Measurements from ENCODE around the gene NINL.

Gene NINL

GRCh38 chr20:25424536-25424935 is 160.8 kb downstream of the NINL start:
- no peak for DNase-seq
- Mint-ChIP-seq H3K27ac (no peak overlapping the region), H3K36me3 (peaks cover 41% of the 10 kb centered on the region), H3K4me1 (peaks cover 4% of the 10 kb centered on the region), H3K9me3 (no peaks in the 10 kb centered on the region), H3K4me3 (no peak overlapping the region), H3K27me3 (no peaks in the 10 kb centered on the region)
- CTCF ChIA-PET, result no interaction called here

GRCh38 chr20:25422032-25422431 is 163.3 kb downstream of the NINL start:
- no peaks in the 10 kb centered on the region for H3K27me3 Mint-ChIP-seq
- no peak for DNase-seq
- H3K4me1 Mint-ChIP-seq, result peaks cover 4% of the 10 kb centered on the region
- H3K27ac Mint-ChIP-seq, result no peak overlapping the region
- no peak overlapping the region for H3K4me3 Mint-ChIP-seq
- CTCF ChIA-PET, result no interaction called here
- peaks cover 40% of the 10 kb centered on the region for H3K36me3 Mint-ChIP-seq
- no peaks in the 10 kb centered on the region for H3K9me3 Mint-ChIP-seq

- H3K27me3 Mint-ChIP-seq, result no peaks in the 10 kb centered on the region
- DNase-seq, result no peak
- peaks cover 3% of the 10 kb centered on the region for H3K4me1 Mint-ChIP-seq
- no peaks in the 10 kb centered on the region for H3K9me3 Mint-ChIP-seq
- H3K4me3 Mint-ChIP-seq, result no peak overlapping the region
- peaks cover 34% of the 10 kb centered on the region for H3K36me3 Mint-ChIP-seq
- no peak overlapping the region for H3K27ac Mint-ChIP-seq
- CTCF ChIA-PET, result no interaction called here
Observed at GRCh38 chr20:25421102-25421501, 164.2 kb downstream of the NINL start.

GRCh38 chr20:25418776-25419175 is 166.6 kb downstream of the NINL start:
- no peak for DNase-seq
- no peaks in the 10 kb centered on the region for H3K9me3 Mint-ChIP-seq
- H3K4me1 Mint-ChIP-seq, result no peaks in the 10 kb centered on the region
- H3K27me3 Mint-ChIP-seq, result no peaks in the 10 kb centered on the region
- H3K4me3 Mint-ChIP-seq, result no peak overlapping the region
- CTCF ChIA-PET, result no interaction called here
- H3K36me3 Mint-ChIP-seq, result peaks cover 31% of the 10 kb centered on the region
- no peak overlapping the region for H3K27ac Mint-ChIP-seq

GRCh38 chr20:25408890-25409289 is 176.4 kb downstream of the NINL start:
- H3K9me3 Mint-ChIP-seq, result peaks cover 7% of the 10 kb centered on the region
- H3K36me3 Mint-ChIP-seq, result peaks cover 14% of the 10 kb centered on the region
- CTCF ChIA-PET, result no interaction called here
- peaks cover 27% of the 10 kb centered on the region for H3K4me1 Mint-ChIP-seq
- H3K27ac Mint-ChIP-seq, result no peak overlapping the region
- H3K27me3 Mint-ChIP-seq, result no peaks in the 10 kb centered on the region
- DNase-seq, result no peak
- H3K4me3 Mint-ChIP-seq, result peak overlapping the region; percentile 93

- peaks cover 13% of the 10 kb centered on the region for H3K9me3 Mint-ChIP-seq
- H3K4me1 Mint-ChIP-seq, result peaks cover 25% of the 10 kb centered on the region
- peak overlapping the region; percentile 90 for H3K27ac Mint-ChIP-seq
- CTCF ChIA-PET, result interaction anchor here (0.8 to 2.0 kb wide), 2 partner anchors 9 to 216 kb away, joined by 3 to 11 read pairs; no protein-coding TSS in a partner anchor
- DNase-seq, result no peak
- peak overlapping the region; percentile 93 for H3K4me3 Mint-ChIP-seq
- H3K27me3 Mint-ChIP-seq, result no peaks in the 10 kb centered on the region
- H3K36me3 Mint-ChIP-seq, result peaks cover 11% of the 10 kb centered on the region
Observed at GRCh38 chr20:25408170-25408547, 177.2 kb downstream of the NINL start.

GRCh38 chr20:25407311-25408169 is 177.8 kb downstream of the NINL start, which contains the start of gene GINS1:
GINS1 (plus strand) TSS chr20:25407673; CDS start chr20:25407821, 148 bp downstream.
- H3K9me3 Mint-ChIP-seq, result peaks cover 18% of the 10 kb centered on the region
- peak within 1 kb of the TSS; percentile 90 for H3K27ac Mint-ChIP-seq
- H3K36me3 Mint-ChIP-seq, result peaks cover 11% of the 10 kb centered on the region
- peak; percentile 88 for DNase-seq
- H3K4me1 Mint-ChIP-seq, result peaks cover 25% of the 10 kb centered on the region
- CTCF ChIA-PET, result interaction anchor here (0.8 to 2.0 kb wide), 5 partner anchors 9 to 215 kb away, joined by 3 to 11 read pairs (median 3); no protein-coding TSS in a partner anchor
- peaks cover 2% of the 10 kb centered on the region for H3K27me3 Mint-ChIP-seq
- H3K4me3 Mint-ChIP-seq, result peak within 1 kb of the TSS; percentile 93

Data from activated naive CD4-positive, alpha-beta T cell treated with anti-CD3 and anti-CD28 coated beads, Interleukin-2, amount 10 ng/mL, durations not matched to agents 7 days and 5 days (primary cell).